ENCODE measurements around the gene NCSTN. TPM values are rescaled to one million over a fixed set of nuclear protein-coding genes. Genes with fewer than 3 reads are reported as not detected.

Gene NCSTN
- total RNA-seq, 1 experiment from 2014 or later: 89.5 TPM

DNA sequence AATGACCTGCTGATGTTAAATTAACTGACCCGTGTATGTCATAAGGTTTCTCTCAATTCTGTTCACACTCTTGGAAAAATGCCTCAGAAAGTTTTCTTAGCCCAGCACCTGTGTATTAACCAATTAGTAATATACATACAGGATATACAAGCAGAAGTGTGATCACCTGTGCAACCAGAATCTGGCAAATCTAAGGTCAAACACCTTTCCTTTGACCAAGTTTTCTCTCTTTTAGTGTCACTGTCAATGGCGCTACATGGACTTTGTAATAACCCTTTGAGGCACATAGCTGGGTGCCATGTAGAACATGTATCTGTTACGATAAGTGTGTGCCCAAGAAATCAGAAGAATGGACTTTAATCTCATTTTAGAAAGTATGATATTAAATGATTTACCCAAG, 1.1 kb downstream of the NCSTN start:
- peak overlapping the region; percentile 85 for H3K4me3 ChIP-seq (ENCODE audit: low read depth, low read length)
- no peaks in the 10 kb centered on the region for H3K9me3 ChIP-seq
- no peaks in the 10 kb centered on the region for H3K27me3 ChIP-seq (replicated peaks; ENCODE audit: control insufficient read depth, insufficient read depth, low read length)
- 0 out of 2 replicates have a peak, but pooled peaks cover 6% of the 10 kb centered on the region for H3K4me1 ChIP-seq
- ChIA-PET POLR2A (interaction anchor here (1.1 kb wide), 1 partner anchor 82 kb away, joined by 3 read pairs; the partner anchor contains the start of gene DCAF8), CTCF (no interaction called here)
- H3K36me3 ChIP-seq (ENCODE audit: control insufficient read depth, insufficient read depth, low read length): no peaks in the 10 kb centered on the region
- Mint-ChIP-seq H3K27ac (ENCODE audit: unreplicated experiment) (peak overlapping the region; percentile 97), H3K36me3 (ENCODE audit: insufficient read depth, unreplicated experiment) (peaks cover 48% of the 10 kb centered on the region), H3K9me3 (ENCODE audit: unreplicated experiment) (no peaks in the 10 kb centered on the region), H3K27me3 (ENCODE audit: insufficient read depth, unreplicated experiment) (no peaks in the 10 kb centered on the region), H3K4me3 (ENCODE audit: unreplicated experiment) (peak overlapping the region; percentile 88), H3K4me1 (ENCODE audit: low read depth, unreplicated experiment) (no peaks in the 10 kb centered on the region)
- TF ChIP-seq, protein P1, sequence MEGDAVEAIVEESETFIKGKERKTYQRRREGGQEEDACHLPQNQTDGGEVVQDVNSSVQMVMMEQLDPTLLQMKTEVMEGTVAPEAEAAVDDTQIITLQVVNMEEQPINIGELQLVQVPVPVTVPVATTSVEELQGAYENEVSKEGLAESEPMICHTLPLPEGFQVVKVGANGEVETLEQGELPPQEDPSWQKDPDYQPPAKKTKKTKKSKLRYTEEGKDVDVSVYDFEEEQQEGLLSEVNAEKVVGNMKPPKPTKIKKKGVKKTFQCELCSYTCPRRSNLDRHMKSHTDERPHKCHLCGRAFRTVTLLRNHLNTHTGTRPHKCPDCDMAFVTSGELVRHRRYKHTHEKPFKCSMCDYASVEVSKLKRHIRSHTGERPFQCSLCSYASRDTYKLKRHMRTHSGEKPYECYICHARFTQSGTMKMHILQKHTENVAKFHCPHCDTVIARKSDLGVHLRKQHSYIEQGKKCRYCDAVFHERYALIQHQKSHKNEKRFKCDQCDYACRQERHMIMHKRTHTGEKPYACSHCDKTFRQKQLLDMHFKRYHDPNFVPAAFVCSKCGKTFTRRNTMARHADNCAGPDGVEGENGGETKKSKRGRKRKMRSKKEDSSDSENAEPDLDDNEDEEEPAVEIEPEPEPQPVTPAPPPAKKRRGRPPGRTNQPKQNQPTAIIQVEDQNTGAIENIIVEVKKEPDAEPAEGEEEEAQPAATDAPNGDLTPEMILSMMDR (IDR thresholded peaks at IDR 0.05; ENCODE audit: insufficient read depth in 1 of 2, low read depth in 1 of 2, low read length in 1 of 2, severe bottlenecking in 1 of 2, unreplicated experiment in 1 of 2): no peak
- intact Hi-C loops (cut with micrococcal nuclease; ENCODE audit: unreplicated experiment): no loop called here
- DNase-seq: no peak
- no TSS peak for BruUV-seq (replicated peaks)

DNA sequence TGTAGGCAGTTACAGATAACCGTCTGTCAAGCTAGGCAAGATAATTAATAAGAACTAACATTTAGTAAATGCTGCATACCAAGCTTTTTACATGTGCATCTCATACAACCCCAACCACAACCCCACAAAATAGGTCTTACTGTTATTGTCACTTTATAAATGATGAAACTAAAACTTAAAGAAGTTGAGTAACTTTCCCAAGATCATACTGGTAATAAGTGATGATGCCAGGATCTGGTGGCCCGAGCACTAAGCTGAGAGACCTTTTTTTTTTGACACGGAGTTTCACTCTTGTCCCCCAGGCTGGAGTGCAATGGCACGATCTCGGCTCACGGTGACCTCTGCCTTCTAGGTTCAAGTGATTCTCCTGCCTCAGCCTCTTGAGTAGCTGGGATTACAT, 1.8 kb downstream of the NCSTN start:
- DNase-seq: no peak
- no peaks in the 10 kb centered on the region for H3K27me3 ChIP-seq (replicated peaks; ENCODE audit: control insufficient read depth, insufficient read depth, low read length)
- BruUV-seq (replicated peaks): no TSS peak
- H3K27ac Mint-ChIP-seq (ENCODE audit: unreplicated experiment): no peak overlapping the region
- no peaks in the 10 kb centered on the region for H3K9me3 ChIP-seq
- TF ChIP-seq, protein P1 (IDR thresholded peaks at IDR 0.05; ENCODE audit: insufficient read depth in 1 of 2, low read depth in 1 of 2, low read length in 1 of 2, severe bottlenecking in 1 of 2, unreplicated experiment in 1 of 2): no peak
- no peaks in the 10 kb centered on the region for H3K27me3 Mint-ChIP-seq (ENCODE audit: insufficient read depth, unreplicated experiment)
- H3K4me3 Mint-ChIP-seq (ENCODE audit: unreplicated experiment): peak overlapping the region; percentile 88
- H3K4me1 Mint-ChIP-seq (ENCODE audit: low read depth, unreplicated experiment): no peaks in the 10 kb centered on the region
- peaks cover 41% of the 10 kb centered on the region for H3K36me3 Mint-ChIP-seq (ENCODE audit: insufficient read depth, unreplicated experiment)
- intact Hi-C loops (cut with micrococcal nuclease; ENCODE audit: unreplicated experiment): no loop called here
- H3K9me3 Mint-ChIP-seq (ENCODE audit: unreplicated experiment): no peaks in the 10 kb centered on the region
- CTCF ChIA-PET: no interaction called here
- POLR2A ChIA-PET: no interaction called here
- 0 out of 2 replicates have a peak, but pooled peaks cover 6% of the 10 kb centered on the region for H3K4me1 ChIP-seq
- 0 out of 2 replicates have a peak, but pooled peaks cover 3% of the 10 kb centered on the region for H3K36me3 ChIP-seq (ENCODE audit: control insufficient read depth, insufficient read depth, low read length)
- no peak overlapping the region for H3K4me3 ChIP-seq (ENCODE audit: low read depth, low read length)

DNA sequence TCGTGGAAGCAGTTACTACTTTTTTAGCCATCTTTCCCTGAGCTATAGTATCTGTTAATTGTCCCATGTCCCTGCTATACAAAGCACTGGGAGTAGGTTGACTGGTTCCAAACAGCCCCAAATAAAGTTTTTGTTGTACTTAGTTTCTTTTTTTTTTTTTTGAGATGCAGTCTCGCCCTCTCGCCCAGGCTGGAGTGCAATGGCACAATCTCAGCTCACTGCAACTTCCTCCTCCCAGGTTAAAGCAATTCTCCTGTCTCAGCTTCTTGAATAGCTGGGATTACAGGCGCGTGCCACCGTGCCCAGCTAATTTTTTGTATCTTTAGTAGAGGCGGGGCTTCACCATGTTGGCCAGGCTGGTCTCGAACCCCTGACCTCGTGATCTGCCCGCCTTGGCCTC, 3.3 kb downstream of the NCSTN start:
- no peak for DNase-seq
- Histone ChIP-seq H3K4me3 (ENCODE audit: low read depth, low read length) (no peak overlapping the region), H3K36me3 (ENCODE audit: control insufficient read depth, insufficient read depth, low read length) (0 out of 2 replicates have a peak, but pooled peaks cover 3% of the 10 kb centered on the region), H3K4me1 (0 out of 2 replicates have a peak, but pooled peaks cover 1% of the 10 kb centered on the region), H3K9me3 (no peaks in the 10 kb centered on the region), H3K27me3 (replicated peaks; ENCODE audit: control insufficient read depth, insufficient read depth, low read length) (no peaks in the 10 kb centered on the region)
- no peaks in the 10 kb centered on the region for H3K4me1 Mint-ChIP-seq (ENCODE audit: low read depth, unreplicated experiment)
- CTCF ChIA-PET: no interaction called here
- H3K36me3 Mint-ChIP-seq (ENCODE audit: insufficient read depth, unreplicated experiment): peaks cover 39% of the 10 kb centered on the region
- no peaks in the 10 kb centered on the region for H3K9me3 Mint-ChIP-seq (ENCODE audit: unreplicated experiment)
- H3K27me3 Mint-ChIP-seq (ENCODE audit: insufficient read depth, unreplicated experiment): no peaks in the 10 kb centered on the region
- H3K27ac Mint-ChIP-seq (ENCODE audit: unreplicated experiment): no peak overlapping the region
- BruUV-seq (replicated peaks): no TSS peak
- TF ChIP-seq, protein P1 (IDR thresholded peaks at IDR 0.05; ENCODE audit: insufficient read depth in 1 of 2, low read depth in 1 of 2, low read length in 1 of 2, severe bottlenecking in 1 of 2, unreplicated experiment in 1 of 2): no peak
- intact Hi-C loops (cut with micrococcal nuclease; ENCODE audit: unreplicated experiment): no loop called here
- POLR2A ChIA-PET: no interaction called here
- no peak overlapping the region for H3K4me3 Mint-ChIP-seq (ENCODE audit: unreplicated experiment)
